ENCODE measurements around the gene SIGMAR1. TPM values are rescaled to one million over a fixed set of nuclear protein-coding genes. Genes with fewer than 3 reads are reported as not detected.

Gene SIGMAR1
- polyA plus RNA-seq, 1 donor from 2014 or later = 52.5 TPM

DNA sequence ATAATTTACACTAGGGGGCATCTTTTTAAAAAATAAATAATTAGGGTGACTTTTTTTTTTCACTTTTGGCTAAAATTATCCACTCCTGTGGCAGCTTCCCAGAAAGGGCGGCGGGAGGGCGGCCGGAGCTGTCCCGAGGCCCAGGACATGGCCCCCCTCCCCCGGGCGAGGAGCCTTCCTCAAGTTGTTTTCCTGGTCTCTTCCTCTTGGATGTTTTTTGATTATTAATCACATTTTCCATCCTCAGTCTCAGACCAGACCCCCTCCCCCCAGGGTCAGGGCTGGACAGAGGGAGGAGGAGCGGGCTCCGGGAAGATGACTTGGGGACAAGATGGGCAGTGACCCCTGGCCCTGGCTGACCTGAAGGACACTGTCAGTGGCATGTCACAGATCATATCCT lies 43.4 kb downstream of the SIGMAR1 start:
- Histone ChIP-seq H3K27me3 (ENCODE audit: insufficient read depth, low read depth, low read length) (peaks cover 26% of the 10 kb centered on the region), H3K36me3 (ENCODE audit: insufficient read depth, low read length) (no peaks in the 10 kb centered on the region), H4K20me1 (ENCODE audit: insufficient read depth) (no peaks in the 10 kb centered on the region), H3K9me3 (ENCODE audit: low read length) (no peaks in the 10 kb centered on the region), H3K79me2 (replicated peaks; ENCODE audit: insufficient read depth, low read length) (peaks cover 2% of the 10 kb centered on the region), H3K9ac (ENCODE audit: low read length) (no peak overlapping the region), H3F3A (ENCODE audit: insufficient read depth, low read length, poor library complexity, severe bottlenecking) (no peaks in the 10 kb centered on the region), H3K4me2 (ENCODE audit: low read length) (no peak overlapping the region), H3K27ac (ENCODE audit: low read length) (no peak overlapping the region), H3K9me2 (ENCODE audit: insufficient read depth, low read length) (no peaks in the 10 kb centered on the region), H2AFZ (ENCODE audit: low read depth, low read length) (no peak overlapping the region), H3K4me3 (ENCODE audit: low read length) (no peak overlapping the region)
- TF ChIP-seq EZH2 (IDR thresholded peaks at IDR 0.05; ENCODE audit: borderline replicate concordance, insufficient read depth, low read length, poor library complexity, severe bottlenecking) (no peak), MXI1 (conservative IDR thresholded peaks at IDR 0.05; ENCODE audit: poor library complexity, severe bottlenecking) (no peak), POLR2AphosphoS5 (IDR thresholded peaks at IDR 0.05) (no peak), RAD21 (conservative IDR thresholded peaks at IDR 0.05) (no peak)
- TF ChIP-seq, protein P1, sequence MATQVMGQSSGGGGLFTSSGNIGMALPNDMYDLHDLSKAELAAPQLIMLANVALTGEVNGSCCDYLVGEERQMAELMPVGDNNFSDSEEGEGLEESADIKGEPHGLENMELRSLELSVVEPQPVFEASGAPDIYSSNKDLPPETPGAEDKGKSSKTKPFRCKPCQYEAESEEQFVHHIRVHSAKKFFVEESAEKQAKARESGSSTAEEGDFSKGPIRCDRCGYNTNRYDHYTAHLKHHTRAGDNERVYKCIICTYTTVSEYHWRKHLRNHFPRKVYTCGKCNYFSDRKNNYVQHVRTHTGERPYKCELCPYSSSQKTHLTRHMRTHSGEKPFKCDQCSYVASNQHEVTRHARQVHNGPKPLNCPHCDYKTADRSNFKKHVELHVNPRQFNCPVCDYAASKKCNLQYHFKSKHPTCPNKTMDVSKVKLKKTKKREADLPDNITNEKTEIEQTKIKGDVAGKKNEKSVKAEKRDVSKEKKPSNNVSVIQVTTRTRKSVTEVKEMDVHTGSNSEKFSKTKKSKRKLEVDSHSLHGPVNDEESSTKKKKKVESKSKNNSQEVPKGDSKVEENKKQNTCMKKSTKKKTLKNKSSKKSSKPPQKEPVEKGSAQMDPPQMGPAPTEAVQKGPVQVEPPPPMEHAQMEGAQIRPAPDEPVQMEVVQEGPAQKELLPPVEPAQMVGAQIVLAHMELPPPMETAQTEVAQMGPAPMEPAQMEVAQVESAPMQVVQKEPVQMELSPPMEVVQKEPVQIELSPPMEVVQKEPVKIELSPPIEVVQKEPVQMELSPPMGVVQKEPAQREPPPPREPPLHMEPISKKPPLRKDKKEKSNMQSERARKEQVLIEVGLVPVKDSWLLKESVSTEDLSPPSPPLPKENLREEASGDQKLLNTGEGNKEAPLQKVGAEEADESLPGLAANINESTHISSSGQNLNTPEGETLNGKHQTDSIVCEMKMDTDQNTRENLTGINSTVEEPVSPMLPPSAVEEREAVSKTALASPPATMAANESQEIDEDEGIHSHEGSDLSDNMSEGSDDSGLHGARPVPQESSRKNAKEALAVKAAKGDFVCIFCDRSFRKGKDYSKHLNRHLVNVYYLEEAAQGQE (IDR thresholded peaks at IDR 0.05; ENCODE audit: borderline replicate concordance) = no peak

DNA sequence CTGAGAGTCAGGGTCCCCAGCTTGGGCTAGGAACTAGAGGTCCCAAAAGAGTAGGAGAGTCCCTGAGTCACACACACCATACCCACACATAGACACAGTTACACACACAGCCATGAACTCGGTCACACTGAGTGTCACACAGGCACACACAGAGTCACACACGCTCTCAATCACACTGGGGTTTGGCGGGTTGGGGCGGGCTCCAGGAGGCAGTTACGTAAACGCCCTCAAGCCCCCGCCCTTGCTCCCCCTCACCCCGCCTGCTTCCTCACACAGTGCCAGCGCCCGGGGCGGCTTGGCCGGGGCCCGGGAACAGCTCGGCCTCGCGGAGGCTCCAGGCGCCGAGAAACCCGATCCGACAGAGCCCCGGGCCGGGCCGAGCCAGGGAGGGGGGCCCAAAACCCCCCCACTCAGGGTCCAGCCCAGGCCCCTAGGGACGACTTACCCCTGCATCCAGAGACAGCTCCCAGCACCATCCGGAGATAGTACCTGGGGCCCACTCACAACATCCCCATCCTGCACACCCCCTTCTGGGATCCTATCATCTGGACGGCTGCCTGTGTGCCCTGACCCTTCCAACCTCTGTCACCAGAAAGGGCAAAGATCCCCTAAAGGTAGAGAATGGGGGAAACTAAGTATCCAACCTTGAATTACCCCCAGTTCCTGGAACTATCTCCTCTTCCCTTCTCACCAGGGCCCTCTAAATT lies 44.5 kb downstream of the SIGMAR1 start:
- H3K4me2 ChIP-seq (ENCODE audit: low read length) = no peak overlapping the region
- TF ChIP-seq TAF1 (IDR thresholded peaks at IDR 0.05; ENCODE audit: low read depth) (no peak), EZH2 (IDR thresholded peaks at IDR 0.05; ENCODE audit: borderline replicate concordance, insufficient read depth, low read length, poor library complexity, severe bottlenecking) (no peak), MXI1 (conservative IDR thresholded peaks at IDR 0.05; ENCODE audit: poor library complexity, severe bottlenecking) (no peak), POLR2AphosphoS5 (IDR thresholded peaks at IDR 0.05) (no peak)
- TF ChIP-seq, protein P1 (IDR thresholded peaks at IDR 0.05; ENCODE audit: borderline replicate concordance) = no peak
- H3K27me3 ChIP-seq (ENCODE audit: insufficient read depth, low read depth, low read length) = peaks cover 26% of the 10 kb centered on the region
- H3K36me3 ChIP-seq (ENCODE audit: insufficient read depth, low read length) = no peaks in the 10 kb centered on the region
- H4K20me1 ChIP-seq (ENCODE audit: insufficient read depth) = no peaks in the 10 kb centered on the region
- no peaks in the 10 kb centered on the region for H3K9me3 ChIP-seq (ENCODE audit: low read length)
- H3F3A ChIP-seq (ENCODE audit: insufficient read depth, low read length, poor library complexity, severe bottlenecking) = no peaks in the 10 kb centered on the region
- H3K9me2 ChIP-seq (ENCODE audit: insufficient read depth, low read length) = no peaks in the 10 kb centered on the region
- no peak overlapping the region for H3K9ac ChIP-seq (ENCODE audit: low read length)
- H3K4me3 ChIP-seq (ENCODE audit: low read length) = no peak overlapping the region
- H2AFZ ChIP-seq (ENCODE audit: low read depth, low read length) = no peak overlapping the region
- no peak overlapping the region for H3K27ac ChIP-seq (ENCODE audit: low read length)
- H3K79me2 ChIP-seq (replicated peaks; ENCODE audit: insufficient read depth, low read length) = peaks cover 13% of the 10 kb centered on the region
